Measurements from ENCODE around the gene CD22. TPM values are rescaled to one million over a fixed set of nuclear protein-coding genes. Genes with fewer than 3 reads are reported as not detected.

CD22 gene
- total RNA-seq, 3 donors from 2014 or later (not counting 1 experiment from before 2014, with no cell fraction given): 4.3 to 7.0 (median 6.0) TPM

DNA sequence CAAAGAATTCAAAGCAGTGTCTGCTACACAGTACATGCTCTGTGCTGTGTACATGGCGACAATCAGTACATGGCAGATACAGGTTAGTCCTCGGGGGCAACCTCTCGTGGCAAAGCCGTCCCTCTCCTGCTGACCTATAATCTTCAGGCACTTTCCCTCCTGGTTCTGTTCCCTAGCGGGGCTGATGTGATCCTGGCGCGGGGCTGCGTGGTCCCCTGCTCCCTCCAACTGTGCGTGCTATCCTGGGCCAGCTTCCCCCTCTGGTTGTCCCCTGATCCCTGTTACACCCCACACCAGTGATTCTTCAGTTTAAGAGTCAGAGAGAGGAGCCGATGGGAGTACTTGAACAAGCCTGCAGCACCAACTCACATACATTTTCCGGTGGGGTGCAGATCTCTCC lies 25.0 kb upstream of the CD22 start:
- no peaks in the 10 kb centered on the region for H3K27me3 Mint-ChIP-seq (ENCODE audit: low read depth in 2 of 2)
- DNase-seq: no peak
- H3K9me3 ChIP-seq (ENCODE audit: control insufficient read depth, insufficient read depth, low read length): no peaks in the 10 kb centered on the region
- no peak overlapping the region for H3K27ac ChIP-seq (ENCODE audit: low read length)
- H3K27ac Mint-ChIP-seq: no peak overlapping the region
- no peak overlapping the region for H3K4me3 Mint-ChIP-seq
- no peaks in the 10 kb centered on the region for H3K36me3 ChIP-seq (ENCODE audit: control insufficient read depth, insufficient read depth, low read length)
- no peak for ATAC-seq
- no peaks in the 10 kb centered on the region for H3K27me3 ChIP-seq (ENCODE audit: control insufficient read depth, insufficient read depth, low read length)
- 94% methylated on average over 11 of the region's 11 CpGs for WGBS (ENCODE audit: insufficient coverage)
- intact Hi-C loops (cut with micrococcal nuclease): no loop called here
- H3K4me1 Mint-ChIP-seq: no peaks in the 10 kb centered on the region
- no peak overlapping the region for H3K4me3 ChIP-seq (ENCODE audit: low read length)
- H3K4me1 ChIP-seq (ENCODE audit: control insufficient read depth, insufficient read depth, low read length): no peaks in the 10 kb centered on the region
- H3K36me3 Mint-ChIP-seq: no peaks in the 10 kb centered on the region
- TF ChIP-seq, protein P1, sequence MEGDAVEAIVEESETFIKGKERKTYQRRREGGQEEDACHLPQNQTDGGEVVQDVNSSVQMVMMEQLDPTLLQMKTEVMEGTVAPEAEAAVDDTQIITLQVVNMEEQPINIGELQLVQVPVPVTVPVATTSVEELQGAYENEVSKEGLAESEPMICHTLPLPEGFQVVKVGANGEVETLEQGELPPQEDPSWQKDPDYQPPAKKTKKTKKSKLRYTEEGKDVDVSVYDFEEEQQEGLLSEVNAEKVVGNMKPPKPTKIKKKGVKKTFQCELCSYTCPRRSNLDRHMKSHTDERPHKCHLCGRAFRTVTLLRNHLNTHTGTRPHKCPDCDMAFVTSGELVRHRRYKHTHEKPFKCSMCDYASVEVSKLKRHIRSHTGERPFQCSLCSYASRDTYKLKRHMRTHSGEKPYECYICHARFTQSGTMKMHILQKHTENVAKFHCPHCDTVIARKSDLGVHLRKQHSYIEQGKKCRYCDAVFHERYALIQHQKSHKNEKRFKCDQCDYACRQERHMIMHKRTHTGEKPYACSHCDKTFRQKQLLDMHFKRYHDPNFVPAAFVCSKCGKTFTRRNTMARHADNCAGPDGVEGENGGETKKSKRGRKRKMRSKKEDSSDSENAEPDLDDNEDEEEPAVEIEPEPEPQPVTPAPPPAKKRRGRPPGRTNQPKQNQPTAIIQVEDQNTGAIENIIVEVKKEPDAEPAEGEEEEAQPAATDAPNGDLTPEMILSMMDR (IDR thresholded peaks at IDR 0.05): no peak
- H3K9me3 Mint-ChIP-seq: no peaks in the 10 kb centered on the region

DNA sequence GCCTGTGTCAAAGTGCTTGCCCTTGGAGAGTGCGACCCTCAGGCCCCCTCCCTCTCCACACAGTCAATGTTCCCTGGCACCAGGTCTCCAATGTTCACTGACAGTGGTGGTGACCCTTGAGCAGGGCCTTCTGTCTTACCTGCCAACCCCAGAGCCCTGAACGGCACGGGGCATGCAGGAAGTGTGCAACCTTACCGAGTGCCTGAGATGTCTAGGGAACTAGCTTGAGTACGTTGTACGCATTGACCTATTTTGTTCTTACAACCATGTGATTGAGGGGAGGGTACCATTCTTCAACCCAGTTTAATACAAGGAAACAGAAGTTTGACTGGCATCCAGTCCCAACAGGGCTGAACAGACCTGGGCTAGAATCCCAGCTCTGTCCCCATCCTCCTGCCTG lies 23.8 kb upstream of the CD22 start:
- Mint-ChIP-seq H3K36me3 (no peaks in the 10 kb centered on the region), H3K4me3 (no peak overlapping the region), H3K27ac (no peak overlapping the region), H3K9me3 (no peaks in the 10 kb centered on the region), H3K27me3 (ENCODE audit: low read depth in 2 of 2) (peaks cover 0 to 2% of the 10 kb centered on the region in 2 donors), H3K4me1 (no peaks in the 10 kb centered on the region)
- DNase-seq: no peak
- intact Hi-C loops (cut with micrococcal nuclease): no loop called here
- H3K9me3 ChIP-seq (ENCODE audit: control insufficient read depth, insufficient read depth, low read length): no peaks in the 10 kb centered on the region
- no peak overlapping the region for H3K4me3 ChIP-seq (ENCODE audit: low read length)
- no peaks in the 10 kb centered on the region for H3K36me3 ChIP-seq (ENCODE audit: control insufficient read depth, insufficient read depth, low read length)
- TF ChIP-seq, protein P1 (IDR thresholded peaks at IDR 0.05): no peak
- WGBS (ENCODE audit: insufficient coverage): 37% methylated on average over 6 of the region's 6 CpGs
- no peaks in the 10 kb centered on the region for H3K4me1 ChIP-seq (ENCODE audit: control insufficient read depth, insufficient read depth, low read length)
- no peak for ATAC-seq
- H3K27me3 ChIP-seq (ENCODE audit: control insufficient read depth, insufficient read depth, low read length): no peaks in the 10 kb centered on the region
- no peak overlapping the region for H3K27ac ChIP-seq (ENCODE audit: low read length)

DNA sequence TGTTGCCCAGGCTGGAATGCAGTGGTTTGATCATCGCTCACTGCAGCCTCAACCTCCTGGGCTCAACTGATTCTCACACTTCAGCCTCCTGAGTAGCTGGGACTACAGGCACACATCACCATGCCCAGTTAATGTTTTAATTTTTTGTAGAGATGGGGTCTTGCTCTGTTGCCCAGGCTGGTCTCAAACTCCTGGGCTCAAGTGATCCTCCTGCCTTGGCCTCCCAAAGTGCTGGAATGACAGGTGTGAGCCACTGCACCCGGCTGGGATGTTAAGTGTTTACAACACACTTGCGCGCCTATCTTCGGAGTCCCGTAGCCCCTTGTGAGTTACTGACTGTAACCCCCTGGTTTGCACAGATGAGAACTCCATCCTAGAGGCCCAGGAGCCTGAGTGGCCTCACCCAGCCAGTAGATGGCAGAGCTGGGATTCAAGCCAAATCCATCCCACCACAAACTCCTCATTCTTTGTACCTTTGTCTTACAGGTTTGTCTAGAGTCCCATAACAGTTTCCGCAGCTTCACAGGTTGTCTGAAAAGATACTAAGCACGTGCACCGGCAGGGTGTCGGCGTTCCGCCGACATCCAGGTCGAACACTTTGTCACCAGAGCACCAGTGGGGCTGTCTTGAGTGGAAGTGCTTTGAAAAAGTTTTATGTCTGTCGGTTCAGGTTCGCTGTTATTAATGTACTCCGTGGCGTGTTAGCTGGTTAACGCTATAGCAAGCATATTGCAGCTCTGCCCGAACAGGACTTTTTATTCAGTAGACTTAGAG lies 22.3 kb upstream of the CD22 start:
- intact Hi-C loops (cut with micrococcal nuclease): no loop called here
- TF ChIP-seq, protein P1 (IDR thresholded peaks at IDR 0.05): no peak
- no peaks in the 10 kb centered on the region for H3K9me3 ChIP-seq (ENCODE audit: control insufficient read depth, insufficient read depth, low read length)
- no peaks in the 10 kb centered on the region for H3K36me3 Mint-ChIP-seq
- no peaks in the 10 kb centered on the region for H3K27me3 ChIP-seq (ENCODE audit: control insufficient read depth, insufficient read depth, low read length)
- H3K4me3 Mint-ChIP-seq: no peak overlapping the region
- no peak overlapping the region for H3K27ac ChIP-seq (ENCODE audit: low read length)
- DNase-seq: no peak
- H3K27me3 Mint-ChIP-seq (ENCODE audit: low read depth in 2 of 2): peaks cover 0 to 2% of the 10 kb centered on the region in 2 donors
- no peak overlapping the region for H3K4me3 ChIP-seq (ENCODE audit: low read length)
- H3K27ac Mint-ChIP-seq: no peak overlapping the region
- H3K9me3 Mint-ChIP-seq: no peaks in the 10 kb centered on the region
- no peak for ATAC-seq
- no peaks in the 10 kb centered on the region for H3K36me3 ChIP-seq (ENCODE audit: control insufficient read depth, insufficient read depth, low read length)
- H3K4me1 Mint-ChIP-seq: no peaks in the 10 kb centered on the region
- WGBS (ENCODE audit: insufficient coverage): 94% methylated on average over 20 of the region's 20 CpGs
- H3K4me1 ChIP-seq (ENCODE audit: control insufficient read depth, insufficient read depth, low read length): no peaks in the 10 kb centered on the region

DNA sequence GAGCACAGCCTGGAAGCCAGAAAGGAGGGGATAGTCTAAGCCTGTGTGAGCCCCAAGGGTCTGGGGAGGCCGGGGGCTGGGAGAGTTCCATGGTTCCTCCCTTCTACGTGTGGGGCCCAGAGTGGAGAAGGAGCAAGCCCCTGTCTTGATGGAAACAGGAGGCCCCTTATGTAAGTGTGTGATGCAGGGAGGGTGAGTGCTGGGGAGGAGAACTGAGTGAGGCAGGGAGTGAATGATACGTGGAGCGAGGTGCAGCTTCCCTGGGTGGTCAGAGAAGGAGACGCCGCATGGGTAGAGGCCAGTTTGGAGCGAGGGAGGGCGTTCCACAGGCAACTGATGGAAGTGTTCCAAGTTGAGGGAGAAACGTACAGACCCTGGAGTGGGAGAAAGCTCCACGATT lies 21.1 kb upstream of the CD22 start:
- no peak overlapping the region for H3K4me3 Mint-ChIP-seq
- no peak overlapping the region for H3K4me3 ChIP-seq (ENCODE audit: low read length)
- H3K36me3 Mint-ChIP-seq: no peaks in the 10 kb centered on the region
- no peak for DNase-seq
- intact Hi-C loops (cut with micrococcal nuclease): no loop called here
- H3K27me3 ChIP-seq (ENCODE audit: control insufficient read depth, insufficient read depth, low read length): no peaks in the 10 kb centered on the region
- no peaks in the 10 kb centered on the region for H3K36me3 ChIP-seq (ENCODE audit: control insufficient read depth, insufficient read depth, low read length)
- no peaks in the 10 kb centered on the region for H3K9me3 ChIP-seq (ENCODE audit: control insufficient read depth, insufficient read depth, low read length)
- no peak for ATAC-seq
- H3K4me1 Mint-ChIP-seq: no peaks in the 10 kb centered on the region
- peaks cover under 1% of the 10 kb centered on the region for H3K4me1 ChIP-seq (ENCODE audit: control insufficient read depth, insufficient read depth, low read length)
- H3K9me3 Mint-ChIP-seq: no peaks in the 10 kb centered on the region
- TF ChIP-seq, protein P1 (IDR thresholded peaks at IDR 0.05): no peak
- peaks cover 0 to 2% of the 10 kb centered on the region in 2 donors for H3K27me3 Mint-ChIP-seq (ENCODE audit: low read depth in 2 of 2)
- H3K27ac Mint-ChIP-seq: no peak overlapping the region
- 81% methylated on average over 10 of the region's 10 CpGs for WGBS (ENCODE audit: insufficient coverage)
- no peak overlapping the region for H3K27ac ChIP-seq (ENCODE audit: low read length)
